ENCODE results near the gene SLCO2B1. TPM values are rescaled to one million over a fixed set of nuclear protein-coding genes. Genes with fewer than 3 reads are reported as not detected.
"Not testable (repeated sequence)": the region's sequence is repeated elsewhere in the genome, so short reads cannot be mapped to it uniquely, and the experiment has no call there.

The SLCO2B1 gene, protein sequence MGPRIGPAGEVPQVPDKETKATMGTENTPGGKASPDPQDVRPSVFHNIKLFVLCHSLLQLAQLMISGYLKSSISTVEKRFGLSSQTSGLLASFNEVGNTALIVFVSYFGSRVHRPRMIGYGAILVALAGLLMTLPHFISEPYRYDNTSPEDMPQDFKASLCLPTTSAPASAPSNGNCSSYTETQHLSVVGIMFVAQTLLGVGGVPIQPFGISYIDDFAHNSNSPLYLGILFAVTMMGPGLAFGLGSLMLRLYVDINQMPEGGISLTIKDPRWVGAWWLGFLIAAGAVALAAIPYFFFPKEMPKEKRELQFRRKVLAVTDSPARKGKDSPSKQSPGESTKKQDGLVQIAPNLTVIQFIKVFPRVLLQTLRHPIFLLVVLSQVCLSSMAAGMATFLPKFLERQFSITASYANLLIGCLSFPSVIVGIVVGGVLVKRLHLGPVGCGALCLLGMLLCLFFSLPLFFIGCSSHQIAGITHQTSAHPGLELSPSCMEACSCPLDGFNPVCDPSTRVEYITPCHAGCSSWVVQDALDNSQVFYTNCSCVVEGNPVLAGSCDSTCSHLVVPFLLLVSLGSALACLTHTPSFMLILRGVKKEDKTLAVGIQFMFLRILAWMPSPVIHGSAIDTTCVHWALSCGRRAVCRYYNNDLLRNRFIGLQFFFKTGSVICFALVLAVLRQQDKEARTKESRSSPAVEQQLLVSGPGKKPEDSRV
- total RNA-seq, result 0.18 and 0.54 TPM in 2 replicates
- long read RNA-seq, result 0 reads

GRCh38 chr11:75150879-75151278, at the start of gene SLCO2B1:
TSS of gene SLCO2B1 (plus strand) at chr11:75151107. CDS start at chr11:75151382, 275 bp downstream.
- Mint-ChIP-seq H3K4me1 (ENCODE audit: unreplicated experiment) (no peaks in the 10 kb centered on the region), H3K36me3 (ENCODE audit: unreplicated experiment) (peaks cover 2% of the 10 kb centered on the region), H3K9me3 (ENCODE audit: unreplicated experiment) (no peaks in the 10 kb centered on the region), H3K27ac (ENCODE audit: unreplicated experiment) (no peak within 1 kb of the TSS), H3K4me3 (ENCODE audit: unreplicated experiment) (no peak within 1 kb of the TSS), H3K27me3 (ENCODE audit: unreplicated experiment) (peaks cover 48% of the 10 kb centered on the region)
- TF ChIP-seq, protein P1, sequence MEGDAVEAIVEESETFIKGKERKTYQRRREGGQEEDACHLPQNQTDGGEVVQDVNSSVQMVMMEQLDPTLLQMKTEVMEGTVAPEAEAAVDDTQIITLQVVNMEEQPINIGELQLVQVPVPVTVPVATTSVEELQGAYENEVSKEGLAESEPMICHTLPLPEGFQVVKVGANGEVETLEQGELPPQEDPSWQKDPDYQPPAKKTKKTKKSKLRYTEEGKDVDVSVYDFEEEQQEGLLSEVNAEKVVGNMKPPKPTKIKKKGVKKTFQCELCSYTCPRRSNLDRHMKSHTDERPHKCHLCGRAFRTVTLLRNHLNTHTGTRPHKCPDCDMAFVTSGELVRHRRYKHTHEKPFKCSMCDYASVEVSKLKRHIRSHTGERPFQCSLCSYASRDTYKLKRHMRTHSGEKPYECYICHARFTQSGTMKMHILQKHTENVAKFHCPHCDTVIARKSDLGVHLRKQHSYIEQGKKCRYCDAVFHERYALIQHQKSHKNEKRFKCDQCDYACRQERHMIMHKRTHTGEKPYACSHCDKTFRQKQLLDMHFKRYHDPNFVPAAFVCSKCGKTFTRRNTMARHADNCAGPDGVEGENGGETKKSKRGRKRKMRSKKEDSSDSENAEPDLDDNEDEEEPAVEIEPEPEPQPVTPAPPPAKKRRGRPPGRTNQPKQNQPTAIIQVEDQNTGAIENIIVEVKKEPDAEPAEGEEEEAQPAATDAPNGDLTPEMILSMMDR (IDR thresholded peaks at IDR 0.05), result no peak
- no peak for DNase-seq (ENCODE audit: extremely low spot score, unreplicated experiment)

- H3K4me1 Mint-ChIP-seq (ENCODE audit: unreplicated experiment), result peaks cover 6% of the 10 kb centered on the region
- H3K36me3 Mint-ChIP-seq (ENCODE audit: unreplicated experiment), result no peaks in the 10 kb centered on the region
- H3K27ac Mint-ChIP-seq (ENCODE audit: unreplicated experiment), result no peak overlapping the region
- peaks cover 10% of the 10 kb centered on the region for H3K9me3 Mint-ChIP-seq (ENCODE audit: unreplicated experiment)
- H3K4me3 Mint-ChIP-seq (ENCODE audit: unreplicated experiment), result no peak overlapping the region
- TF ChIP-seq, protein P1 (IDR thresholded peaks at IDR 0.05), result no peak
- no peak for DNase-seq (ENCODE audit: extremely low spot score, unreplicated experiment)
- peaks cover 23% of the 10 kb centered on the region for H3K27me3 Mint-ChIP-seq (ENCODE audit: unreplicated experiment)
These were observed 49.3 kb upstream of the SLCO2B1 start for GRCh38 chr11:75101424-75102128.

DNA sequence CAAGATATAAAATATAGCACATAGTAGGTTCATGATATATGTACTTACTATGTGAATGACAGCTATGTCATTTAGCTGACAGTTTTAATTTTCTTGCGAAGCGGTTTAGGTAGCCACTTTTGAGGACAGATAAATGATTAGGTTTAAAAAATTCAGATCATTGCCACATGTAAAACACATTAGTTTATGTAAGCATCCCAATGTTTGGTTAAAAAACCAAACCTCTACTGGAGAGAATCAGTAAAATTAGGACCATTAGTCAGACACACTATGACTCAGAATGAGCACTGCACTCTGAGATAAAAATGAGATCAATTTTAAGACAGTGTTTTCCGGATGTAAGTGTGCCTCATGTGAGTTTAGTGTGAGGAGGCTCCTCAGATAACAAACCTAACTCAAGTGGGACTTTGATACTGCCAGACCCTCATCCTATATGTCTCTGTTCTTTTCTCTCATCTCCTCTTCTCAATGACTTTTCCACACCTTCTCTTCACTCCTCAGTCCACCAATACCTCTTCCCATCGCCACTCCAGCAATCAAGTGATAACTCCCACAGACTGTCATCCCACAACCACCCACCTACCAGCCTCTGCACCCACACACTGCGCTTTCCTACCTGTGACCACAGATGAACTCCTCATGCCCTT, 47.4 kb upstream of the SLCO2B1 start:
- H3K36me3 Mint-ChIP-seq (ENCODE audit: unreplicated experiment), result no peaks in the 10 kb centered on the region
- H3K9me3 Mint-ChIP-seq (ENCODE audit: unreplicated experiment), result peaks cover 10% of the 10 kb centered on the region
- peaks cover 6% of the 10 kb centered on the region for H3K4me1 Mint-ChIP-seq (ENCODE audit: unreplicated experiment)
- H3K27ac Mint-ChIP-seq (ENCODE audit: unreplicated experiment), result no peak overlapping the region
- TF ChIP-seq, protein P1 (IDR thresholded peaks at IDR 0.05), result no peak
- DNase-seq (ENCODE audit: extremely low spot score, unreplicated experiment), result no peak
- no peak overlapping the region for H3K4me3 Mint-ChIP-seq (ENCODE audit: unreplicated experiment)
- H3K27me3 Mint-ChIP-seq (ENCODE audit: unreplicated experiment), result peaks cover 20% of the 10 kb centered on the region

DNA sequence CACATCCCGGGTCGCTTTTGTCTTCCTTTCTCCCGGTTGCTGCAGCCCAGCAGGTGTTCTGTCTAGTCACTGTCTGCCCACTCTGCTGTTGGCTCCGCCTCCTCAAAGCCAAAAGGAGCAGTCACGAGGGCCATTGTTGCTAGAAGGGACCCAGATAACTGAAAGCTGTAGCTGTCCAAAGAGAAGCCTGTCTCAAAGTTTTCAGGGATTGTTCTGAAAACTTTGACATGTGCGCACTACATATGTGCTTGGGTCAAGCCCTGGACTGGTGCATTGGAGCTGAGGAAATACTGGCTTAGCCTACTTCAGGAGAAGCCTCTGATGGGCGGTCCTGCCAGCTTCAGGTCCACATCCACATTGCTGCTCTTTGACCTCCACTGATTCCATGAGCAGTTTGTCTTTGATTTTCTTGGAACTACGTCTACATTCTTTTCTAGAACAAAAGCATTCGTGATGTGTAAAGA, 45.4 kb upstream of the SLCO2B1 start:
- H3K27ac Mint-ChIP-seq (ENCODE audit: unreplicated experiment), result no peak overlapping the region
- H3K4me1 Mint-ChIP-seq (ENCODE audit: unreplicated experiment), result peaks cover 6% of the 10 kb centered on the region
- DNase-seq (ENCODE audit: extremely low spot score, unreplicated experiment), result no peak
- H3K36me3 Mint-ChIP-seq (ENCODE audit: unreplicated experiment), result no peaks in the 10 kb centered on the region
- peaks cover 12% of the 10 kb centered on the region for H3K27me3 Mint-ChIP-seq (ENCODE audit: unreplicated experiment)
- TF ChIP-seq, protein P1 (IDR thresholded peaks at IDR 0.05), result no peak
- H3K4me3 Mint-ChIP-seq (ENCODE audit: unreplicated experiment), result no peak overlapping the region
- H3K9me3 Mint-ChIP-seq (ENCODE audit: unreplicated experiment), result peaks cover 10% of the 10 kb centered on the region

GRCh38 chr11:75105967-75106681, 44.8 kb upstream of the SLCO2B1 start:
- H3K27me3 Mint-ChIP-seq (ENCODE audit: unreplicated experiment), result not testable (repeated sequence)

More at GRCh38 chr11:75105967-75106681, 44.8 kb upstream of the SLCO2B1 start:
- not testable (repeated sequence) for H3K27ac Mint-ChIP-seq (ENCODE audit: unreplicated experiment); H3K36me3 Mint-ChIP-seq (ENCODE audit: unreplicated experiment); DNase-seq (ENCODE audit: extremely low spot score, unreplicated experiment); H3K4me3 Mint-ChIP-seq (ENCODE audit: unreplicated experiment); H3K4me1 Mint-ChIP-seq (ENCODE audit: unreplicated experiment)
- peaks cover 14% of the 10 kb centered on the region for H3K9me3 Mint-ChIP-seq (ENCODE audit: unreplicated experiment)
